ENCODE measurements around the gene BRIP1. TPM values are rescaled to one million over a fixed set of nuclear protein-coding genes. Genes with fewer than 3 reads are reported as not detected.

Gene BRIP1
- total RNA-seq, 2 experiments from 2014 or later, result 23.8 to 30.6 TPM

- Mint-ChIP-seq H3K27ac (no peak overlapping the region), H3K4me1 (no peaks in the 10 kb centered on the region), H3K36me3 (peaks cover 46% of the 10 kb centered on the region), H3K27me3 (no peaks in the 10 kb centered on the region), H3K9me3 (ENCODE audit: low read depth) (no peaks in the 10 kb centered on the region), H3K4me3 (no peak overlapping the region)
- CTCF ChIA-PET, result interaction anchor here (1.2 kb wide), 1 partner anchor 37 kb away, joined by 3 read pairs; no protein-coding TSS in a partner anchor
- no peak for ATAC-seq
- no peak for DNase-seq
Observed at GRCh38 chr17:61799812-61800484, 63.4 kb downstream of the BRIP1 start.

GRCh38 chr17:61797283-61797682, 66.0 kb downstream of the BRIP1 start:
- Mint-ChIP-seq H3K4me1 (no peaks in the 10 kb centered on the region), H3K9me3 (ENCODE audit: low read depth) (no peaks in the 10 kb centered on the region), H3K36me3 (peaks cover 57% of the 10 kb centered on the region), H3K27ac (no peak overlapping the region), H3K4me3 (no peak overlapping the region), H3K27me3 (no peaks in the 10 kb centered on the region)
- CTCF ChIA-PET, result interaction anchor here (1.0 kb wide), 1 partner anchor 312 kb away, joined by 3 read pairs; no protein-coding TSS in a partner anchor
- DNase-seq (no peak), ATAC-seq (no peak)

GRCh38 chr17:61795546-61795945, 67.8 kb downstream of the BRIP1 start:
- Mint-ChIP-seq H3K36me3 (peaks cover 63% of the 10 kb centered on the region), H3K27me3 (no peaks in the 10 kb centered on the region), H3K27ac (no peak overlapping the region), H3K4me3 (no peak overlapping the region), H3K9me3 (ENCODE audit: low read depth) (no peaks in the 10 kb centered on the region), H3K4me1 (no peaks in the 10 kb centered on the region)
- ATAC-seq (no peak), DNase-seq (no peak)
- CTCF ChIA-PET, result no interaction called here

- H3K4me3 Mint-ChIP-seq, result no peak overlapping the region
- no peaks in the 10 kb centered on the region for H3K4me1 Mint-ChIP-seq
- DNase-seq (no peak), ATAC-seq (no peak)
- no peak overlapping the region for H3K27ac Mint-ChIP-seq
- H3K27me3 Mint-ChIP-seq, result no peaks in the 10 kb centered on the region
- H3K36me3 Mint-ChIP-seq, result peaks cover 58% of the 10 kb centered on the region
- CTCF ChIA-PET, result no interaction called here
- no peaks in the 10 kb centered on the region for H3K9me3 Mint-ChIP-seq (ENCODE audit: low read depth)
Observed at GRCh38 chr17:61794792-61795191, 68.5 kb downstream of the BRIP1 start.

- ATAC-seq (no peak), DNase-seq (no peak)
- CTCF ChIA-PET, result no interaction called here
- H3K27ac Mint-ChIP-seq, result no peak overlapping the region
- H3K36me3 Mint-ChIP-seq, result peaks cover 59% of the 10 kb centered on the region
- H3K4me1 Mint-ChIP-seq, result no peaks in the 10 kb centered on the region
- H3K4me3 Mint-ChIP-seq, result no peak overlapping the region
- no peaks in the 10 kb centered on the region for H3K27me3 Mint-ChIP-seq
- no peaks in the 10 kb centered on the region for H3K9me3 Mint-ChIP-seq (ENCODE audit: low read depth)
Observed at GRCh38 chr17:61794242-61794641, 69.1 kb downstream of the BRIP1 start.

GRCh38 chr17:61793565-61793964, 69.8 kb downstream of the BRIP1 start:
- H3K4me3 Mint-ChIP-seq, result no peak overlapping the region
- ATAC-seq, result no peak

GRCh38 chr17:61789872-61790271, 73.5 kb downstream of the BRIP1 start:
- no peaks in the 10 kb centered on the region for H3K9me3 Mint-ChIP-seq (ENCODE audit: low read depth)
- CTCF ChIA-PET, result no interaction called here
- no peaks in the 10 kb centered on the region for H3K27me3 Mint-ChIP-seq
- DNase-seq (no peak), ATAC-seq (no peak)
- no peak overlapping the region for H3K27ac Mint-ChIP-seq
- no peaks in the 10 kb centered on the region for H3K4me1 Mint-ChIP-seq
- peaks cover 38% of the 10 kb centered on the region for H3K36me3 Mint-ChIP-seq
- no peak overlapping the region for H3K4me3 Mint-ChIP-seq

More at GRCh38 chr17:61793565-61793964, 69.8 kb downstream of the BRIP1 start:
- no peak for DNase-seq
- peaks cover 57% of the 10 kb centered on the region for H3K36me3 Mint-ChIP-seq
- no peak overlapping the region for H3K27ac Mint-ChIP-seq
- CTCF ChIA-PET, result no interaction called here
- no peaks in the 10 kb centered on the region for H3K4me1 Mint-ChIP-seq
- H3K27me3 Mint-ChIP-seq, result no peaks in the 10 kb centered on the region
- H3K9me3 Mint-ChIP-seq (ENCODE audit: low read depth), result no peaks in the 10 kb centered on the region

- H3K9me3 Mint-ChIP-seq (ENCODE audit: low read depth), result no peaks in the 10 kb centered on the region
- no peak overlapping the region for H3K4me3 Mint-ChIP-seq
- H3K4me1 Mint-ChIP-seq, result no peaks in the 10 kb centered on the region
- peaks cover 27% of the 10 kb centered on the region for H3K36me3 Mint-ChIP-seq
- no peak for ATAC-seq
- no peaks in the 10 kb centered on the region for H3K27me3 Mint-ChIP-seq
- CTCF ChIA-PET, result interaction anchor here (0.9 to 1.5 kb wide), 2 partner anchors 324 to 374 kb away, joined by 3 read pairs; no protein-coding TSS in a partner anchor
- H3K27ac Mint-ChIP-seq, result no peak overlapping the region
- DNase-seq, result no peak
Observed at GRCh38 chr17:61786088-61786487, 77.2 kb downstream of the BRIP1 start.

- DNase-seq (no peak), ATAC-seq (no peak)
- no peak overlapping the region for H3K27ac Mint-ChIP-seq
- no peak overlapping the region for H3K4me3 Mint-ChIP-seq
- peaks cover 22% of the 10 kb centered on the region for H3K36me3 Mint-ChIP-seq
- H3K4me1 Mint-ChIP-seq, result no peaks in the 10 kb centered on the region
- CTCF ChIA-PET, result no interaction called here
- no peaks in the 10 kb centered on the region for H3K9me3 Mint-ChIP-seq (ENCODE audit: low read depth)
- no peaks in the 10 kb centered on the region for H3K27me3 Mint-ChIP-seq
Observed at GRCh38 chr17:61784510-61784909, 78.8 kb downstream of the BRIP1 start.

GRCh38 chr17:61783556-61784304, 79.6 kb downstream of the BRIP1 start:
- H3K27me3 Mint-ChIP-seq, result no peaks in the 10 kb centered on the region
- H3K27ac Mint-ChIP-seq, result no peak overlapping the region

GRCh38 chr17:61783120-61783519, 80.2 kb downstream of the BRIP1 start:
- Mint-ChIP-seq H3K27me3 (no peaks in the 10 kb centered on the region), H3K9me3 (ENCODE audit: low read depth) (no peaks in the 10 kb centered on the region), H3K27ac (no peak overlapping the region), H3K4me3 (no peak overlapping the region), H3K4me1 (no peaks in the 10 kb centered on the region), H3K36me3 (peaks cover 26% of the 10 kb centered on the region)
- DNase-seq (no peak), ATAC-seq (no peak)
- CTCF ChIA-PET, result no interaction called here

More at GRCh38 chr17:61783556-61784304, 79.6 kb downstream of the BRIP1 start:
- no peaks in the 10 kb centered on the region for H3K4me1 Mint-ChIP-seq
- peaks cover 23% of the 10 kb centered on the region for H3K36me3 Mint-ChIP-seq
- H3K9me3 Mint-ChIP-seq (ENCODE audit: low read depth), result no peaks in the 10 kb centered on the region
- CTCF ChIA-PET, result no interaction called here
- H3K4me3 Mint-ChIP-seq, result no peak overlapping the region
- no peak for ATAC-seq
- no peak for DNase-seq

- DNase-seq (no peak), ATAC-seq (no peak)
- Mint-ChIP-seq H3K36me3 (peaks cover 26% of the 10 kb centered on the region), H3K27me3 (no peaks in the 10 kb centered on the region), H3K27ac (no peak overlapping the region), H3K4me1 (no peaks in the 10 kb centered on the region), H3K4me3 (no peak overlapping the region), H3K9me3 (ENCODE audit: low read depth) (no peaks in the 10 kb centered on the region)
- CTCF ChIA-PET, result no interaction called here
Observed at GRCh38 chr17:61782683-61783082, 80.6 kb downstream of the BRIP1 start.

GRCh38 chr17:61775364-61775763, 88.0 kb downstream of the BRIP1 start:
- no peak for ATAC-seq
- H3K4me1 Mint-ChIP-seq, result no peaks in the 10 kb centered on the region
- CTCF ChIA-PET, result no interaction called here
- DNase-seq, result no peak
- H3K9me3 Mint-ChIP-seq (ENCODE audit: low read depth), result peaks cover 6% of the 10 kb centered on the region
- peaks cover 53% of the 10 kb centered on the region for H3K36me3 Mint-ChIP-seq
- H3K27ac Mint-ChIP-seq, result no peak overlapping the region
- H3K27me3 Mint-ChIP-seq, result no peaks in the 10 kb centered on the region
- no peak overlapping the region for H3K4me3 Mint-ChIP-seq

- no peak overlapping the region for H3K4me3 Mint-ChIP-seq
- H3K9me3 Mint-ChIP-seq (ENCODE audit: low read depth), result peaks cover 6% of the 10 kb centered on the region
- DNase-seq (no peak), ATAC-seq (no peak)
- H3K4me1 Mint-ChIP-seq, result no peaks in the 10 kb centered on the region
- H3K36me3 Mint-ChIP-seq, result peaks cover 55% of the 10 kb centered on the region
- no peaks in the 10 kb centered on the region for H3K27me3 Mint-ChIP-seq
- CTCF ChIA-PET, result no interaction called here
- no peak overlapping the region for H3K27ac Mint-ChIP-seq
Observed at GRCh38 chr17:61774724-61775123, 88.6 kb downstream of the BRIP1 start.
